Vagina (tissue), 2 donors: Measurements from ENCODE around the gene IL2RA.

ENCODE experiments used
- POLR2A ChIP-seq, 2 donors: fragments of 450-650 bp; IDR thresholded peaks; one replicate each; pipeline ENCODE4 v1.6.1; 2017; ENCODE audit warnings: antibody characterized with exemption in 2 of 2, mild to moderate bottlenecking in 2 of 2, moderate library complexity in 2 of 2
- POLR2AphosphoS5 ChIP-seq, 2 donors: sonication (generic); formaldehyde crosslinking; IDR thresholded peaks; one replicate each; pipeline ENCODE4 v1.9.0; 2017; ENCODE audit warnings: antibody characterized with exemption in 2 of 2, mild to moderate bottlenecking in 2 of 2, low read depth in 1 of 2; ENCODE audit not compliant: insufficient read depth in 1 of 2
- TF ChIP-seq, protein P1 (sequence below), 3 experiments: fragments of 450-650 bp in 2 of 3; fragments of 200-600 bp in 1 of 3; sonication (generic) in 1 of 3; IDR thresholded peaks; one replicate each; pipeline ENCODE4 v1.5.1; 2017 to 2019; ENCODE audit warnings: antibody characterized with exemption in 3 of 3, mild to moderate bottlenecking in 2 of 3, moderate library complexity in 2 of 3

DNA sequence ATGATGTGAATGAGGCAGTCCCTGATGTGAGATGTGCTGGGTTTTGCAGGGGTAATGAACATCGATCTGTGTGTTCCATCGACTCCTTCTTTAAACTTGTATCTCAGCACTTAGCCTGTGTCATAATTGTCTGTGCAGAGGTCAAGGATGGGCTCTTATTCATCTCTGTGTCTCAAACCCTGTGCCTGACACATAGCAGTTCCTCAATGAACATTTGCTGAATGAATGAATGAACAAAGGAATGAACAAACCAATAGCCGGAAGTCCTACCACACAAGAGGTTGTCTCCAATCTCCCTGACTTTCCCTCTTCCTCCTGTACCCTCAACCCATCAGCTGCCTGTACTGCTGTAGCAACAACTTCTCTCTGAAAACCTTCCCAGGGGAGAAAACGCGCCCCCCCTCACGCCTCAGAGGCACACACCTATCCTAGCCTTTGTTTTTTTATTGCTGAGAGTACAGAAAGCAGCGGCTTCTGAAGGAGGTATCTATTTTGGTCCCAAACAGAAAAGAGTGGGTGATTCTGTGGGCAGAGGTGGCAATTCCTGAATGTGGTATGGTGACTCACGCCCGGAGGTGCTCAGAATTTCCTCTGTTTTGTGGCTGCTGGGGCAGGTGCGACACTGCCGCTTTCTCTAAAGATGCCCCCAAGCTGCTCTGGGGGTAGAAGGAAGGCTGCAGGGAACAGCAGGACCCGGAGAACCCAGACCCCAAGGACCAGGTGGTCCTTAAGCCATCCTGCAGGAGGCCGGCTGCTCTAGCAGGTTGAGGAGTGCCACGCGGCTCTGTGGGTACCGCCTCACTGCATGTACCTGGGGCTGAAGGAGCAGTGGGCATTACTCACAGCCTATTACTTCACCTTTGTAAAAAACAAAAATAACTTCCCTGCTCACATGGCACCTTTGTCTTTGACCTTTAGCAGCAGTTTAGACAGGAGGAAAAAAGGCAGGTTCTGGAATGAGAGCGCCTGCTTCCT is 9.6 kb downstream of the IL2RA start:
- TF ChIP-seq, protein P1, sequence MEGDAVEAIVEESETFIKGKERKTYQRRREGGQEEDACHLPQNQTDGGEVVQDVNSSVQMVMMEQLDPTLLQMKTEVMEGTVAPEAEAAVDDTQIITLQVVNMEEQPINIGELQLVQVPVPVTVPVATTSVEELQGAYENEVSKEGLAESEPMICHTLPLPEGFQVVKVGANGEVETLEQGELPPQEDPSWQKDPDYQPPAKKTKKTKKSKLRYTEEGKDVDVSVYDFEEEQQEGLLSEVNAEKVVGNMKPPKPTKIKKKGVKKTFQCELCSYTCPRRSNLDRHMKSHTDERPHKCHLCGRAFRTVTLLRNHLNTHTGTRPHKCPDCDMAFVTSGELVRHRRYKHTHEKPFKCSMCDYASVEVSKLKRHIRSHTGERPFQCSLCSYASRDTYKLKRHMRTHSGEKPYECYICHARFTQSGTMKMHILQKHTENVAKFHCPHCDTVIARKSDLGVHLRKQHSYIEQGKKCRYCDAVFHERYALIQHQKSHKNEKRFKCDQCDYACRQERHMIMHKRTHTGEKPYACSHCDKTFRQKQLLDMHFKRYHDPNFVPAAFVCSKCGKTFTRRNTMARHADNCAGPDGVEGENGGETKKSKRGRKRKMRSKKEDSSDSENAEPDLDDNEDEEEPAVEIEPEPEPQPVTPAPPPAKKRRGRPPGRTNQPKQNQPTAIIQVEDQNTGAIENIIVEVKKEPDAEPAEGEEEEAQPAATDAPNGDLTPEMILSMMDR (IDR thresholded peaks at IDR 0.05) = no peak
- TF ChIP-seq POLR2A (IDR thresholded peaks at IDR 0.05) (no peak), POLR2AphosphoS5 (IDR thresholded peaks at IDR 0.05; ENCODE audit: insufficient read depth in 1 of 2, low read depth in 1 of 2) (no peak)
